ENCODE data around the gene TUBB8B.
"Not testable (repeated sequence)": the region's sequence is repeated elsewhere in the genome, so short reads cannot be mapped to it uniquely, and the experiment has no call there.

- not testable (repeated sequence) for TF ChIP-seq CTCF (IDR thresholded peaks at IDR 0.05; ENCODE audit: insufficient read depth, low read length); GABPA (IDR thresholded peaks at IDR 0.05; ENCODE audit: low read depth); REST (IDR thresholded peaks at IDR 0.05; ENCODE audit: insufficient replicate concordance, low read depth); POLR2AphosphoS5 (IDR thresholded peaks at IDR 0.05; ENCODE audit: low read depth); SPI1 (IDR thresholded peaks at IDR 0.05; ENCODE audit: borderline replicate concordance, low read depth)
Measured at GRCh38 chr18:75525-76160, 26.2 kb upstream of the TUBB8B start.

Data from HL-60 (cell line).